Neuron (in vitro differentiated cells): ENCODE results near the gene PPA2.

ENCODE experiments used
- H2AFZ ChIP-seq: one replicate; pipeline ENCODE4 v1.6.1; 2013; ENCODE audit warnings: low read depth, mild to moderate bottlenecking, inconsistent platforms, low read length, moderate library complexity
- H3K27me3 ChIP-seq: one replicate; pipeline ENCODE4 v1.6.1; 2013; ENCODE audit warnings: low read length; ENCODE audit not compliant: insufficient read depth
- H3K36me3 ChIP-seq: one replicate; pipeline ENCODE4 v1.6.1; 2013; ENCODE audit warnings: low read length; ENCODE audit not compliant: insufficient read depth
- H3K4me1 ChIP-seq: one replicate; pipeline ENCODE4 v1.6.1; 2013; ENCODE audit warnings: low read length; ENCODE audit not compliant: insufficient read depth
- H3K4me3 ChIP-seq: 2 replicates; pipeline ENCODE4 v1.5.1; 2013; ENCODE audit warnings: mild to moderate bottlenecking, low read length, moderate library complexity
- H3K9me3 ChIP-seq: one replicate; pipeline ENCODE4 v1.6.1; 2013; ENCODE audit warnings: low read length

The PPA2 gene

GRCh38 chr4:105453550-105454205, 20.2 kb downstream of the PPA2 start:
- no peaks in the 10 kb centered on the region for H3K27me3 ChIP-seq
- H3K4me1 ChIP-seq: no peaks in the 10 kb centered on the region
- peaks cover 20% of the 10 kb centered on the region for H3K36me3 ChIP-seq
- no peak overlapping the region for H2AFZ ChIP-seq
- H3K4me3 ChIP-seq: no peak overlapping the region
- no peaks in the 10 kb centered on the region for H3K9me3 ChIP-seq

GRCh38 chr4:105451346-105451745, 22.5 kb downstream of the PPA2 start:
- Histone ChIP-seq H2AFZ (no peak overlapping the region), H3K9me3 (no peaks in the 10 kb centered on the region), H3K4me3 (no peak overlapping the region), H3K27me3 (no peaks in the 10 kb centered on the region), H3K4me1 (no peaks in the 10 kb centered on the region), H3K36me3 (peaks cover 22% of the 10 kb centered on the region)

GRCh38 chr4:105440890-105441289, 33.0 kb downstream of the PPA2 start:
- Histone ChIP-seq H2AFZ (no peak overlapping the region), H3K9me3 (peaks cover 9% of the 10 kb centered on the region), H3K36me3 (peaks cover 52% of the 10 kb centered on the region), H3K27me3 (no peaks in the 10 kb centered on the region), H3K4me1 (no peaks in the 10 kb centered on the region), H3K4me3 (no peak overlapping the region)

- Histone ChIP-seq H3K4me3 (no peak overlapping the region), H3K4me1 (no peaks in the 10 kb centered on the region), H3K9me3 (peaks cover 18% of the 10 kb centered on the region), H2AFZ (no peak overlapping the region), H3K36me3 (peaks cover 45% of the 10 kb centered on the region), H3K27me3 (no peaks in the 10 kb centered on the region)
Measured at GRCh38 chr4:105437637-105438036, 36.2 kb downstream of the PPA2 start.

- H3K9me3 ChIP-seq: peaks cover 18% of the 10 kb centered on the region
- no peak overlapping the region for H2AFZ ChIP-seq
- no peak overlapping the region for H3K4me3 ChIP-seq
- no peaks in the 10 kb centered on the region for H3K27me3 ChIP-seq
- H3K36me3 ChIP-seq: peaks cover 50% of the 10 kb centered on the region
- no peaks in the 10 kb centered on the region for H3K4me1 ChIP-seq
Measured at GRCh38 chr4:105436414-105436813, 37.4 kb downstream of the PPA2 start.

- Histone ChIP-seq H3K27me3 (no peaks in the 10 kb centered on the region), H3K9me3 (peaks cover 15% of the 10 kb centered on the region), H3K36me3 (peaks cover 52% of the 10 kb centered on the region), H2AFZ (no peak overlapping the region), H3K4me3 (no peak overlapping the region), H3K4me1 (no peaks in the 10 kb centered on the region)
Measured at GRCh38 chr4:105434940-105435339, 38.9 kb downstream of the PPA2 start.

- H3K9me3 ChIP-seq: peaks cover 15% of the 10 kb centered on the region
- no peaks in the 10 kb centered on the region for H3K4me1 ChIP-seq
- H3K27me3 ChIP-seq: no peaks in the 10 kb centered on the region
- H3K36me3 ChIP-seq: peaks cover 51% of the 10 kb centered on the region
- H2AFZ ChIP-seq: no peak overlapping the region
- H3K4me3 ChIP-seq: no peak overlapping the region
Measured at GRCh38 chr4:105433421-105433820, 40.4 kb downstream of the PPA2 start.

GRCh38 chr4:105432438-105432837, 41.4 kb downstream of the PPA2 start:
- Histone ChIP-seq H2AFZ (no peak overlapping the region), H3K9me3 (peaks cover 15% of the 10 kb centered on the region), H3K4me3 (no peak overlapping the region), H3K36me3 (peaks cover 46% of the 10 kb centered on the region), H3K27me3 (no peaks in the 10 kb centered on the region), H3K4me1 (no peaks in the 10 kb centered on the region)

GRCh38 chr4:105430811-105431210, 43.1 kb downstream of the PPA2 start:
- peaks cover 18% of the 10 kb centered on the region for H3K9me3 ChIP-seq
- no peaks in the 10 kb centered on the region for H3K4me1 ChIP-seq
- H3K4me3 ChIP-seq: no peak overlapping the region
- H2AFZ ChIP-seq: no peak overlapping the region
- peaks cover 43% of the 10 kb centered on the region for H3K36me3 ChIP-seq
- no peaks in the 10 kb centered on the region for H3K27me3 ChIP-seq

- H3K4me3 ChIP-seq: no peak overlapping the region
- H3K36me3 ChIP-seq: peaks cover 30% of the 10 kb centered on the region
- H3K9me3 ChIP-seq: peaks cover 9% of the 10 kb centered on the region
- H2AFZ ChIP-seq: no peak overlapping the region
- no peaks in the 10 kb centered on the region for H3K4me1 ChIP-seq
- no peaks in the 10 kb centered on the region for H3K27me3 ChIP-seq
Measured at GRCh38 chr4:105426187-105426897, 47.5 kb downstream of the PPA2 start.

GRCh38 chr4:105422207-105422920, 51.5 kb downstream of the PPA2 start:
- Histone ChIP-seq H3K9me3 (peaks cover 9% of the 10 kb centered on the region), H3K4me3 (no peak overlapping the region), H3K4me1 (no peaks in the 10 kb centered on the region), H3K27me3 (no peaks in the 10 kb centered on the region), H2AFZ (no peak overlapping the region), H3K36me3 (peaks cover 20% of the 10 kb centered on the region)

- Histone ChIP-seq H3K36me3 (peaks cover 15% of the 10 kb centered on the region), H2AFZ (no peak overlapping the region), H3K27me3 (no peaks in the 10 kb centered on the region), H3K9me3 (peaks cover 3% of the 10 kb centered on the region), H3K4me3 (no peak overlapping the region), H3K4me1 (no peaks in the 10 kb centered on the region)
Measured at GRCh38 chr4:105417624-105418023, 56.2 kb downstream of the PPA2 start.

GRCh38 chr4:105415281-105415744, 58.5 kb downstream of the PPA2 start:
- Histone ChIP-seq H2AFZ (no peak overlapping the region), H3K9me3 (peaks cover 3% of the 10 kb centered on the region), H3K4me1 (no peaks in the 10 kb centered on the region), H3K27me3 (no peaks in the 10 kb centered on the region), H3K36me3 (peaks cover 11% of the 10 kb centered on the region), H3K4me3 (no peak overlapping the region)
